ENCODE data around the gene KLK5. TPM values are rescaled to one million over a fixed set of nuclear protein-coding genes. Genes with fewer than 3 reads are reported as not detected.

KLK5 gene
- total RNA-seq, 4 donors from 2014 or later, result not detected

DNA sequence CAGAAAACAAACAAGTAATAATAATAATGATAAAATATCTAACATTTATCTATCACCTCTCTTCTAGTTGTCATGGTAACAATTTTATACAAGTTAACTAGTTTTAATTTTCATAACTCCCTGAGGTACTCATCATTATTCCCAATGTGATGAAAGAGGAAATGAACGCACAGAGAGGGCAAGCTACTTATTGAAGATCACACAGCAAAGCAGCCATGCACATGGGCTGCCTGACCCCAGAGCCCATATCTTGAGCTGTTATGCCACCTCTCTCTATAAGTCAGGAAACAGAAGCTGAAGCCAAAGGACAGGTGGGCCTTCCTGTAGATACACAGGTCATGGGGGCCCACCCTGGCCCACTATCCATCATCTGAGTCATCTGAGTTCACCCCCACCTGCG, 36.8 kb downstream of the KLK5 start:
- no peak for DNase-seq

GRCh38 chr19:50912727-50913716, 39.8 kb downstream of the KLK5 start:
- no peak for DNase-seq
- Histone ChIP-seq H3K36me3 (no peaks in the 10 kb centered on the region), H3K9me3 (no peaks in the 10 kb centered on the region), H3K4me1 (peaks cover 0 to 8% (median 0%) of the 10 kb centered on the region in 4 donors), H3K4me3 (no peak overlapping the region), H3K27ac (no peak overlapping the region), H3K27me3 (peaks cover 0 to 5% of the 10 kb centered on the region in 2 donors)
- no peak for TF ChIP-seq POLR2A (IDR thresholded peaks at IDR 0.05)
- TF ChIP-seq, protein P1, sequence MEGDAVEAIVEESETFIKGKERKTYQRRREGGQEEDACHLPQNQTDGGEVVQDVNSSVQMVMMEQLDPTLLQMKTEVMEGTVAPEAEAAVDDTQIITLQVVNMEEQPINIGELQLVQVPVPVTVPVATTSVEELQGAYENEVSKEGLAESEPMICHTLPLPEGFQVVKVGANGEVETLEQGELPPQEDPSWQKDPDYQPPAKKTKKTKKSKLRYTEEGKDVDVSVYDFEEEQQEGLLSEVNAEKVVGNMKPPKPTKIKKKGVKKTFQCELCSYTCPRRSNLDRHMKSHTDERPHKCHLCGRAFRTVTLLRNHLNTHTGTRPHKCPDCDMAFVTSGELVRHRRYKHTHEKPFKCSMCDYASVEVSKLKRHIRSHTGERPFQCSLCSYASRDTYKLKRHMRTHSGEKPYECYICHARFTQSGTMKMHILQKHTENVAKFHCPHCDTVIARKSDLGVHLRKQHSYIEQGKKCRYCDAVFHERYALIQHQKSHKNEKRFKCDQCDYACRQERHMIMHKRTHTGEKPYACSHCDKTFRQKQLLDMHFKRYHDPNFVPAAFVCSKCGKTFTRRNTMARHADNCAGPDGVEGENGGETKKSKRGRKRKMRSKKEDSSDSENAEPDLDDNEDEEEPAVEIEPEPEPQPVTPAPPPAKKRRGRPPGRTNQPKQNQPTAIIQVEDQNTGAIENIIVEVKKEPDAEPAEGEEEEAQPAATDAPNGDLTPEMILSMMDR (IDR thresholded peaks at IDR 0.05), result no peak

More for the DNA sequence above, 36.8 kb downstream of the KLK5 start:
- Histone ChIP-seq H3K4me3 (no peak overlapping the region), H3K36me3 (no peaks in the 10 kb centered on the region), H3K27me3 (peaks cover 0 to 4% of the 10 kb centered on the region in 2 donors), H3K4me1 (no peaks in the 10 kb centered on the region), H3K27ac (no peak overlapping the region), H3K9me3 (no peaks in the 10 kb centered on the region)
- TF ChIP-seq, protein P1 (IDR thresholded peaks at IDR 0.05), result no peak
- no peak for TF ChIP-seq POLR2A (IDR thresholded peaks at IDR 0.05)

- Histone ChIP-seq H3K9me3 (no peaks in the 10 kb centered on the region), H3K36me3 (no peaks in the 10 kb centered on the region), H3K27me3 (peaks cover 0 to 5% of the 10 kb centered on the region in 2 donors), H3K27ac (no peak overlapping the region), H3K4me3 (no peak overlapping the region), H3K4me1 (peaks cover 0 to 8% (median 0%) of the 10 kb centered on the region in 4 donors)
- DNase-seq, result no peak
- TF ChIP-seq POLR2A (IDR thresholded peaks at IDR 0.05), result no peak
- TF ChIP-seq, protein P1 (IDR thresholded peaks at IDR 0.05), result no peak
Measured at GRCh38 chr19:50912102-50912599, 40.7 kb downstream of the KLK5 start.

DNA sequence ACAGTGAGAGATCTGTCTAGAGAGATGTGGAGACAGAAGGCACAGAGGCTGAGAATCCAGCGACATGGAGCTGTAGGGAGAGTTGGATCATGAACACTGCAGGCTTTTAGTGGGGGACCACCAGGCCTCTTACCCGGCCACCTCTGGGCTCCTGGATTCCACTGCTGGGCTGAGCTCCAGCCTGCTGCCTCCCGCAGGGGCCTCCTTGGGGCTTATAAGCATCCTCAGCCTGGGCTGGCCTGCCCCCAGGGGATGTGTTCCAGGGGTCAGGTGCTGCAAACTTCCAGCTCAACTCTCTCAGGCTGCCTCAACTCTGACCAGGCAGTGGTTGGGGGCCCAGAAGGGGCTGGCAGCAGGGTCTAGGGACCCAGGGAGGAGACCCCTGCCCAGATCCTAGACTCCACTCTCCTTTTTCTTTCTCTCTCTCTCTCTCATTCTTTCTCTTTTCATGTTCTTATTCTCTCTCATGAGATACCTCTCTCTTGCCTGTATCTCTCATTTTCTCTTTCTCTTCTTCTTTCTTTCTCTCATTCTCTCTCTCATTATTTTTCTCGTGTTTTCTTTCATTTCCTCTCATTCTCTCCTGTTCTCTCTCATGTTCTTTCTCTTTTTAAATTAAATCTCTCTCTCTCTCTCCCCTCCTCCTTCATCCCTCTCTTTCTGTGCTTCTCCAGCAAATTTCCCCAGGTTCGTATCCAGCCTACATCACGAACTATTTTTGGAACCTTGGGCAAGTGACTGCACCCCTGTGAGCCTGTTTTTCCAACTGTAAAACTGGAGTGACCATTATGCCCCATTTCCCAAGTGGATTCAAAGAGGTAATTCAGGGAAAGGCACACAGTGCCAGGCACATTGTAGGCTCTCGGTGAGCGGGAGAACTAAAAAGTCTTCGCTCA, 41.4 kb downstream of the KLK5 start, which contains the start of gene KLK4:
Gene KLK4 (minus strand): TSS at position 190 of the 896 bp plus-strand sequence. CDS start 657 bp downstream, outside the sequence.
- H3K9me3 ChIP-seq, result no peaks in the 10 kb centered on the region
- DNase-seq, result no peak
- H3K36me3 ChIP-seq, result no peaks in the 10 kb centered on the region
- TF ChIP-seq, protein P1 (IDR thresholded peaks at IDR 0.05), result no peak
- no peak for TF ChIP-seq POLR2A (IDR thresholded peaks at IDR 0.05)
- H3K27ac ChIP-seq, result no peak within 1 kb of the TSS
- H3K27me3 ChIP-seq, result peaks cover 0 to 5% of the 10 kb centered on the region in 2 donors
- H3K4me3 ChIP-seq, result no peak within 1 kb of the TSS
- H3K4me1 ChIP-seq, result peaks cover 0 to 8% (median 0%) of the 10 kb centered on the region in 4 donors

DNA sequence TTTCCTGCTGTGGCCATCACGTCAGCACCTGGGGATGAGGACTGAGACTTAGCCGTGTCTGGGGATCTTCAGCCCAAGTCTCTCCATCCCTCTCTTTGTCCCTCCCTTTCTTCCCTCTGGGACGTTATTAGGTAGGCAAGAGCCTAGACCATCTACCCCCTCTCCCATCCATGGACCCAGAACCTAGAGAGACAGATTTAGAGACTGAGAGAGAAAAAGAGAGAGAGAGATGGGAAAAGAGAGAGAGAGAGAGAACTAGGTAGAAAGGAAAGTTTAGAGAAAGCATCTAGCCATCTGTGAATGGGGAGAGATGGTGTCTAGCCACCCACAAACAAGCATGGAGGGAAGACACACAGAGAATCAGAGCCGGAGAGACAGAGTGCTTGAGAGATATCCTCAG, 42.1 kb downstream of the KLK5 start:
- Histone ChIP-seq H3K4me3 (no peak overlapping the region), H3K27me3 (peaks cover 0 to 5% of the 10 kb centered on the region in 2 donors)
- TF ChIP-seq POLR2A (IDR thresholded peaks at IDR 0.05), result no peak
- TF ChIP-seq, protein P1 (IDR thresholded peaks at IDR 0.05), result no peak

More for the DNA sequence above, 42.1 kb downstream of the KLK5 start:
- DNase-seq, result no peak
- H3K27ac ChIP-seq, result no peak overlapping the region
- no peaks in the 10 kb centered on the region for H3K9me3 ChIP-seq
- no peaks in the 10 kb centered on the region for H3K36me3 ChIP-seq
- H3K4me1 ChIP-seq, result peaks cover 0 to 8% (median 0%) of the 10 kb centered on the region in 4 donors

Measured in Peyer's patch (tissue), 4 donors.